Jurkat, Clone E6-1 (cell line): ENCODE results near the gene CNTNAP5. TPM values are rescaled to one million over a fixed set of nuclear protein-coding genes. Genes with fewer than 3 reads are reported as not detected.

Experiments
- DNase-seq: peaks from one replicate; pipeline ENCODE4 v3.0.0-alpha.2; 2011; ENCODE audit warnings: low read depth, low spot score
- H3K4me3 ChIP-seq: 2 replicates; pipeline ENCODE4 v1.5.1; 2011; ENCODE audit warnings: mild to moderate bottlenecking, low read length, control low read depth, moderate library complexity
- polyA plus RNA-seq: library from polyadenylated mRNA; unstranded; fragments of >200 nt; gene quantifications from one replicate; pipeline ENCODE4 v1.2.1, GENCODE V29; 2012; ENCODE audit warnings: missing spikeins; ENCODE audit not compliant: insufficient read length, insufficient read depth

Gene CNTNAP5
- not detected for polyA plus RNA-seq

DNA sequence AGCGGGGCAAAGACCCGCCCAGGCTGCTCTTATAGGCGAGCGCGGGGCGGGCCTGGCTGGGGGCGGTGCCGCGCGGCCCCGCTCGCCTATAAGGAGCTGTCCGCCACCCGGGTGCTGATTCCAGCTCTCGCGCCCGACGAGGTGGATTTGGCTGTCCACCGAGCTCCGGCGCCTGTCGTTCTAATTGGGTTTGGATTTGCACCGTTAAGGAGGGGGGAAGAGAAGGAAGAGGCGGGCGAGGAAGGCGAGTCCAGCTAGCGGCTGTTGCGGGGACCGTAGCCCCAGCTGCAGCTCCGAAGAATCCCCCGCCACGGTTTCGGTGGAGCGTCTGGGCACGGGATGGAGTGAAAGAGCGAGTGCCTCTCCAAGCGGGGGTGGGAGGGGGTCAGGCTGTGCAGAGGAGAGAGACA is at the start of gene CNTNAP5:
Gene CNTNAP5 (plus strand): TSS at position 117 of the 410 bp plus-strand sequence. CDS start 364 bp downstream, outside the sequence.
- DNase-seq: no peak
- no peak within 1 kb of the TSS for H3K4me3 ChIP-seq

DNA sequence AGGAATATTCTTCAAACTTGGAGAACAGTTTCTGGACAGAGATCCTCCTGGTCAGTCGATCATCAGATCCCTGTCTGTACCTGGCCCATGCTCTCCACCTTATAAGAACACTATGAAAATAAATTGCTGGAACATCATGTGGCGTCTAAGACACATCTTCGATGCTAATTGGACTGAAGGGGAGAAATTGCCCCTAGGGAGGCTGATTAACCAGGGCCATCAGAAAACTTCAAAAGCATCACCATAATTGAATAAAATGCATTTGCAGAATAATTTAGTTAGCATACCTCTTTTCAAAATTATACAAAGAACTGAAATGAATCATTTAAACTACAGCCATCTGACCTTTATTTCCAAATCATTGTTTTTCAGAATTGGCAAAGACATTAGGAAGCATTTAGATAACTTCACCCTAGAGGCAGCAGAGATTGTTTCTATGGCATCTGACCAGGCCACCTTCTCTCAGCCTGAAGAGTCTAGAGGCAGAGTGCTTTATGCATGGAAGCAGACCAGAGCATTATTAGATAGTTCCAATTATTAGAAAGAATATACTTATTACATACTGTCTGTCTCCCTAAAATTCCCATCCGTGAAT is 48.9 kb upstream of the CNTNAP5 start:
- DNase-seq: no peak
- no peak overlapping the region for H3K4me3 ChIP-seq

- H3K4me3 ChIP-seq: no peak overlapping the region
- peak; percentile 16 for DNase-seq
Measured at GRCh38 chr2:123993728-123994323, 31.3 kb upstream of the CNTNAP5 start.

DNA sequence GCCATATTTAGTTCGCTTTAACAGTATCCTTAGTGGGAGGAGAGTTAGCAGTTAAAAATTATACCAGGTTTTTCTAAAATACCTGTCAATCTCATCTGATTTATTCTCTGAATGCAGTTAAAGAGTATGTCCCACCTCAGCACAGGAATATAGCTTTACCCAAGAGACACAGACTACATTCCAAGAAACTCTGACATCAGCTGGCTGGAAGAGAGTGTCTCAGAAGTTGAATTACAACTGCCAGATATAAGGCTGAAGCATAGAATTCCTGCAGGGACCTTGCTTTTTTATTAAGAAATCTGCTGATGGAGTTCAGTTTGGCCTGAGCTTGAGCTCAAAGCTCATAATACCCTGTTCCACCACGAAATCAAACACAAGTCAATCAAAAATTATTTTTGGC is 25.4 kb upstream of the CNTNAP5 start:
- no peak overlapping the region for H3K4me3 ChIP-seq
- no peak for DNase-seq

DNA sequence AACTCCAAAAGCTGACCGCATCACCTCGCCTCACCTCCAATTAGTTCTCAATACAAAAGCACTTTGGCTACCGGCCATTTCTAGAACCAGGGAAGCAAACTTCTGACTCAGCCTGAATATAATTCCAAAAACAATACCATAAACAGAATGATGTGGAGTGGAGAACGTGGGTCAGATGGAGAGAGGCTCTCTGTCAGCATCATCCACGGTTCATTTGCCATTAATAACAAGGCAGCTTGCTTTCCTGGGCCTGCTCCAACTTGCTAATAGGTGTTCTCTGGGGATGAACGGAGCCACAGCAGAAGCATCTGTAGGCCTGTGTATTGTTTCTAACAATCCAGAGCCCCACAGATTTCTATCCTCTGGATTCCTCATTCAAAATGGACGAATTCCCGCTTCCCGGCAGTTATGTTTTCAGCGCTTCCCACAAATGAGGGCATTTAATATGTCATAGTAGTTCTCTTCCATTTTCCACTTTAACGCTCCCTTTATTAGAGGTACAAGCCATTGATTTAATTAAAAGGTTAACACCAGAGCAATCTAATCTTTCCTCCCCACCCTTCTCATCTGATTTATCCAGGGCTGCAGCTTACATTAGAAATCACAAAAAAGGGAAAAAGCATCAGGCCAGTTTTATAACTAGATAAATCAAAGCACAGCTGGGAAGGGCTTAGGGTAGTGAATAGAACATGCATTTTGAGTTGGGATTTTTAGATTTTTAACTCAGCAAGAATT is 23.2 kb upstream of the CNTNAP5 start:
- DNase-seq: no peak
- H3K4me3 ChIP-seq: no peak overlapping the region

DNA sequence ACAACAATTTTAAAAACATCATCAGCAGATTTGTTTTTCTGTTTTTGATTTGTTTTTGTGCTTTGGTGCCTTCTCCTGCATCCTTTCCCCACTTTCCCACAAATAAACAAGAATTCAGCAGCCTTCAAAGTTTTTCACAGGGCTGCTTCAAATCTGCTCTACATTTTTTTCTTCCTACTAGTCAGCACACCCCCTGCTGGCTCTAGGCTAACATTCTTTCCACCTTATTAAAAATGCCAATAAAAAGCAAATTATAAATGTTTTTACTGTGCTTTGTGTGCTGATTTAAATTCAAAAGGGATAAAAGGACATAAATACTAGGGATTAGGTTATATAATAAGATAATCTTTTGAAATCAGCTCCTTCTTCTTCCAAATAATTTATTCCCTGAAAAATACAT is 6.2 kb upstream of the CNTNAP5 start:
- no peak overlapping the region for H3K4me3 ChIP-seq
- no peak for DNase-seq

DNA sequence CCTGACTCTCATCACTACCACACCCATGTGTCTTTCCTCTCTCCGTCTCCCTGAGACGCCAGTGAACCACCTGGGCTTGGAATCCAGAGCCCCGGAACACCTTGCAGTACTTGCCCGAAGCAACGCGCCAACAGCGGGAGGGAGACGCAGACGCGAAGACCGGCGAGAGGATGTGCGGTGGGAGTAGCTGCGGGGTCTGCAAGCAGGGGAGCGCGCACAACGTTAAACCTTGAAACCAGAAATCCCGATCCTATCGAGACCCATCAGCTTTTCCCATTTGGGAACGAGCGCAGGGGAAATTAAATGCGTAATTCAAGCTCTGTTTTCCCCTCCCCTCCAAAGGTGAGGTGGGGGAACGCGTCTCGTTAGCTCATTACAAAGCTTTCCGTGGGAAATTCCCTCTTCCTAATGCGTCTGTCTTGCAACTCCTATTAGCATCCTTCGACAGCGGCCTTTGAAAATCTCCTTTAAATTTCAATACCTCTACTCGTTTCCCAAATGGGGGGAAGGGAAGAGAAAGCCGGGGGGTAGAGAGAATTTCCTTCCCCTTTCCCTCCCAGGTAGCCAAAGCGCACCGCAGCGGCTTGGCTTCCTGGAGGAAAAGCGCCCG is 421 bp upstream of the CNTNAP5 start:
- no peak overlapping the region for H3K4me3 ChIP-seq
- DNase-seq: no peak

DNA sequence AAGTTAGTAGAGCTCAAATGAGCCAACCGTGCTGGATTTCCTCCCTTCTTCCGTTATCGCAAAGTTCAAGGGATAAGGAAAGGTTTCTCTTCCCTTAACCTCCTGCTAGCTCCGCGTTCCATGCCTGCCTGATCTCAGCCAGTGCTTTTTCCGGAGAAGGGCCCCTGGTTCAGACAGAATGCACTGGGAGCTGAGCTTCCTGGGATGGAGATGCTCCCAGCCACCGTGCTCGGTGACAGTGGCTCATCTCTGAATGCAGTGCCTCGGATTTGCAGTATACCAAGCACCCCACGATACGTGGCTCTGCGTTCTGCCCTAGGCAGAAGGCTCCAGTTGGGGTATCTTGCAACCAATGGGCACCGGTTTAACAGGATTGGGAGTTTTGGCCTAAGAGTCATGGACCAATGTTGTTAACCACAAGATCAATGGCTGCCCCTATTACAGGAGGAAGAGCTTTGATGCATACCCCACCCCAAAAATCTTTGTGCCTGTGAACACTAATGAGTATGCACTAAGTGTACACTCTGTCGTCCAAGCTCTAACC is 876 bp downstream of the CNTNAP5 start:
- no peak for DNase-seq
- H3K4me3 ChIP-seq: no peak overlapping the region

DNA sequence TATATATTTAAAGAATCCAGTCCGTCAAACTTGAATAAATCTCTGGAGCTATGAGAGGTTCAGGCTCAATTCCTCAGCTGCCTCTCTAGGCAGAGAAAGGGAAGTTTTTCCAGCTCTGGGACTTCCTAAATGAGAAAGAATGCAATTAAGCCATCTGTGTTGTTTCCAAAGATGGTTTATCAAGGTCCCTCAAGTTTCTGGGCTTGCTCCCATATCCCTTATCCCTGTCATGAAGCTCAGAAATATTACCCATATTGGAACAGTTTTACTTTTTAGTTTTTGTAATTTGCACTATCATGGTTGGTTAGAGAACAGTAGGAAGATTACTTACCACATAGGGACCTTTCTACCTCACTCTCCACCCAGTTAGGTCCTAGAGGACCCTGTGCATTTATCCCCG is 1.4 kb downstream of the CNTNAP5 start:
- no peak overlapping the region for H3K4me3 ChIP-seq
- DNase-seq: no peak

DNA sequence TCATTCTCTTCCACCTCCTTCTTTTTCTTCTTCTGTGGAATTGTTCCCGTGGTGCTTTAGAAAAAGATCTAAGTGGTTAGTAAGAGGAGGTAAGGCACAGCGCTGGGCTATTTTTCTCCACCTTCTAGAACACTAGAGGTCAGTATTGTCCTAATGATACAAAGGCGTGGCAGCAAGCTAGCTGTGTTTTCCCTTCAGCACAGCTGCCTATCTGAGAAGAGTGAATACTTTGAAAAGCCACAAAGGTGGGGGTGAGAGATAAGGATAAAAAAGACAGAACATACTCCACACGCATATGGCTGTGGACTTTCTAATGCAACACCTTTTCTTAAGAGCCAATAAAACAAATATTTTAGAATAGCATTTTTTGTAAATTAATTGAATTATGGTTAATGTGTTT is 2.1 kb downstream of the CNTNAP5 start:
- H3K4me3 ChIP-seq: no peak overlapping the region

DNA sequence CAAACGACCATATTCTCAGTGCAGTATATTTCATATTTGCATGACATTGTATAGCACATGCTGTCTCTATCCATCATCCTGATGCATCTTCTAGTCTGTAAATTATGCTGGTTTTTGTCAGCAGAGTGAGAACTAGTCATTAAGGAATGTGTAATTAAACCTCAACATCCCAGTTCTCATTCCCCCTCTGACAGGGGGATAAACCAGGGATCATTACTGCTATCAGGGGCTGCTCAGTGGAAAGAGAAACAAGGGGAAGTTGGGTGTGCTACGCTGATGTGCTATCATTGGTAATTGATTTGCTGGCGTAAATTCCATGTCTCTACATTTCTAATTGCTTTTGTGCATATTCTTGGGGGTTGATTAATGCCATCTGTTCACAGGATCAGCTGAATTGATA is 7.7 kb downstream of the CNTNAP5 start:
- no peak overlapping the region for H3K4me3 ChIP-seq
- DNase-seq: no peak

More for the DNA sequence above, 2.1 kb downstream of the CNTNAP5 start:
- peak; percentile 52 for DNase-seq

- H3K4me3 ChIP-seq: no peak overlapping the region
- DNase-seq: no peak
Measured at GRCh38 chr2:124034265-124034664, 9.2 kb downstream of the CNTNAP5 start.

DNA sequence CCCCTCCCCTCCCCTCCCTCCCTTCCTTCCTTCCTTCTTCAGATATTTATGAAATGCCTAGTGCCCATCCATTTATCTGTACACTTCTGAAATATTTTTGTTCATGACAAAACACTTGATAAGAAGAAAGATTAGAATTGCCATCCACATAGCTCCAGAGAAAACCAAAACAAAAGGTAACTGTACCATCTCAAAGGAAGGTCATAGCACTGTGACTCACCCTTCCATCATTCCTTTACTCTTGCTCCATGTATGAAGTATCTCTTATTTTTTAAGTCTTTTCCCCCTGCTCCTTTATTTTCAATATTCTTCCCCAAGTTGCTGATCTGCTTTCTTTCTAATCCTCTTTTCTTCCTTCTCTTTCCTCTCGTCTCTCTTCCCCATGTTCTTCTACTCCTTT is 9.9 kb downstream of the CNTNAP5 start:
- no peak for DNase-seq
- H3K4me3 ChIP-seq: no peak overlapping the region

DNA sequence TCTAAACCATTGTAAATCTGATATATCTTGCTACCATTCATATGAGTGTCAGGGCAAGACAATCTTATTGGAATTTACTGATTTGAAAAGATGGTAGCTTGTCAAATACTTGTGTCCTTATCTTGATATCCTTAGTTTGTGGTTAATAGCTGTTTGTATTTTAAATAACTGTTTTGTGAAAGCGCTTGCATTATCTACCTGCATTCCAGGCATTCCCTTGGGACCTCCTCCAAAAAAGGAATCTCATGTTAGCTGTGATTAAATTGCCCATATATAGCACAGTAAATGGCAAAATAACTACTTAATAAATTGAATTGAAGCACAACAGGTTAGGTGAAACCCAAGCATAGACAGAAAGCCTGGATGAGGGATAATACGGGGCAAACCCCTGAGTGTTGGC is 13.9 kb downstream of the CNTNAP5 start:
- no peak overlapping the region for H3K4me3 ChIP-seq
- DNase-seq: no peak

GRCh38 chr2:124039762-124040291 is 14.7 kb downstream of the CNTNAP5 start:
- DNase-seq: no peak
- H3K4me3 ChIP-seq: no peak overlapping the region

- H3K4me3 ChIP-seq: no peak overlapping the region
- no peak for DNase-seq
Measured at GRCh38 chr2:124045894-124046293, 20.8 kb downstream of the CNTNAP5 start.

DNA sequence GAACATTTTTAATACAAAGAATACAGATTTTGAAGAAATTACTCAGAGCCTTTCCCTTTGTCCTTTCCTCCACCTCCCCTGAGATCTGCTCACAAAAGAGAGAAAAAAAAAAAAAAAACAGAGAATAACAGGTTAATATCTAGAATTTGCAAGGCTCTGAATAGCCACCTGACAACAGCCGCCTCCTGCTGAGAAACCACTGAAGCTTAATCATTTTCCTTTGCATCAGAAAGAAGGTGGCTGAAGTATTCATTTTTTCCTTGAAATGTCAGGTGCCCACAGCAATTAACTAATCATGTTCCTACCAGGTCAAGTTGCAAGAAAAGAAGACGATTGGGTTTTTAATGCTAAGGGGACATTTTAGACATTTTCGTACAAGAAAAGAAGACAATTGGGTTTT is 21.2 kb downstream of the CNTNAP5 start:
- DNase-seq: no peak
- no peak overlapping the region for H3K4me3 ChIP-seq

GRCh38 chr2:124048102-124048501 is 23.0 kb downstream of the CNTNAP5 start:
- no peak for DNase-seq
- H3K4me3 ChIP-seq: no peak overlapping the region

- H3K4me3 ChIP-seq: no peak overlapping the region
- DNase-seq: no peak
Measured at GRCh38 chr2:124048664-124049063, 23.6 kb downstream of the CNTNAP5 start.

- no peak overlapping the region for H3K4me3 ChIP-seq
- DNase-seq: no peak
Measured at GRCh38 chr2:124049136-124049535, 24.0 kb downstream of the CNTNAP5 start.
